Metanephros (tissue), 2 donors: ENCODE results near the gene TMBIM1. TPM values are rescaled to one million over a fixed set of nuclear protein-coding genes. Genes with fewer than 3 reads are reported as not detected.

Experiments
- small RNA-seq: library from RNA; depleted of rRNA; stranded (forward); fragments of <200 nt; gene quantifications from one replicate; pipeline ENCODE3, GENCODE V24; 2014; ENCODE audit warnings: low replicate concordance
- total RNA-seq: library from RNA; depleted of rRNA; stranded (reverse); fragments of >200 nt; gene quantifications from one replicate; pipeline ENCODE4 v1.2.3, GENCODE V29; 2014

The TMBIM1 gene, protein sequence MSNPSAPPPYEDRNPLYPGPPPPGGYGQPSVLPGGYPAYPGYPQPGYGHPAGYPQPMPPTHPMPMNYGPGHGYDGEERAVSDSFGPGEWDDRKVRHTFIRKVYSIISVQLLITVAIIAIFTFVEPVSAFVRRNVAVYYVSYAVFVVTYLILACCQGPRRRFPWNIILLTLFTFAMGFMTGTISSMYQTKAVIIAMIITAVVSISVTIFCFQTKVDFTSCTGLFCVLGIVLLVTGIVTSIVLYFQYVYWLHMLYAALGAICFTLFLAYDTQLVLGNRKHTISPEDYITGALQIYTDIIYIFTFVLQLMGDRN
- 97.8 TPM for total RNA-seq

DNA sequence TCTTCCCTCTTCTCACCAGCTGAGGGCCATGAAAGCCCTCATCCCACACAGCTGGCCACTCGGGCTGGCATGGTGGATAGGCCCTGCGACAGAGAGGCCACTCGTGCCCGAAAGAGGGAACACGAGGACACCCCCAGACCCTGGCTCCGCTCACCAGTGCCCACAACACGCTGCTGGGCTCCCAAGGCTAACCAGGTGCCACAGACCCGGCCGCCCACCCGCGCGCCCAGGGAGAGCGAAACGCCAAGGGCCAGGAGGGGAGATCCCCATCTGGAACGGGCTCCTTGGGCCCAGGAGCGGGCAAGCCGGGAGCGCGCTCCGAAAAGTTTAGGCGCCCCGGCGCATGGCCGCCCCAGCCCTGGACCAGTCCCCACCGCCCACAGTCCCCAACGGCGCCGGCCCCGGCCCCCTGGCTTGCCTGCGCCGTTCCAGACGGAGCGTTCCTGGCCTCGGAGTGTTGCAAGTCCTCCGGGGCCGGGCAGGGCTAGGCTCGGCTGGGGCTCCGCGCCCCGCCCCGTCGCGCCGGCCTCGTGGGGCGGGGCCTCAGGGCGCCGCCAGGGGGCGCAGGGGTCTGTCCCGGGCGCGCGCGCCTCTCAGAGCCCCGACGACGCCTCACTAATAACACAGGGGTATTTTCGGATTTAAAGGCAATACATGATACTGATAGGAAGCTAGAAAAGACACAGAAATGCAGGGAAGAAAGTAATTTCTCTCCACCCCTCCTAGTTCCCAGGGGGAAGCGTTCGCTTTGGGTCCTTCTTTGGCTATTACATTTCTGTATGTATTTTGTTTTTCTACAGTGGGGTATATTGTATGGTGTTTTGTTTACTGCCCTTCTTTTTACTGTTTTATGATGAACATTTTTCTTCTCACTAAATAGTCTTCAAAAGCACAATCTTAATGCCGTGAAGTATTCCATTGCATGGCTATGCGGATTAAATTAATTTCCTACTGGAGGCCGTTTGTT is at the start of gene TMBIM1:
TSS of gene TMBIM1 (minus strand) at position 456 of the 967 bp plus-strand sequence. CDS start 10,362 bp downstream, outside the sequence.

DNA sequence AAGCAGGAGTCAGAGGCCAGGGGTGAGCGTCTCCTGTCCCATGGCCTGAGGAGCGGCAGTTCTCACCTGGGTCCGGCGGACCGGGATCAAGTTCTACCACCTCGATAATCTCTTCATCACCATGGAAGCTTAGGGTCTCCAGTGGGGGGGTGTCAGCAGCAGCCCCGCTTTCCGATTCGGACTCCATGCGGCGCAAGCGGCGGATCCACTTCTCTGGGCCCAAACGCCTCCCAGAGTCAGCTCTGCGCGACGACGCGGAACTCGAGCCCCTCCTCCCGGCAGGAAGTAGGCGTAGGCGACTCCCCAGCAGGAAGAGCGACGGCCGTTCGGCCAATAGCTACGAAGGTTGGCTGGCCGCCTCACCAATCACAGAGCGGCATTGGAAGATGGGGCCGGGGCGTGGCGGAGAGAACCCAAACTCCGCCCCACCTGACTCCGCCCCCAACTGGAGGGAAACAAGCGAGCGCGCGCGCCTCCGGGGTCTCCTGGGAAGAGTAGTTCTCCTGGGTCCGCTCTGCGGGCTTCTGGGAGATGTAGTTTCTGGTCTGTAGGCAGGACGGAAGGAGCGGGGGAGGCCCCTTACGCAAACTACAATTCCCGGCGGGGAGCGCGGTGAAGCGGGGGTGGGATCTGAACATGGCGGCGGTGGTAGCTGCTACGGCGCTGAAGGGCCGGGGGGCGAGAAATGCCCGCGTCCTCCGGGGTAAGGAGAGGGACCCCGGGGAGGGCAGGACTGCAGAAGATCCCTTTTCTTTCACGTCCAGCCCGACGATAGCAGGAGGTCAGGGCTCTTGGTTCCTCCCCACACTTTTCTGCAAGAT is 22.2 kb downstream of the TMBIM1 start, which contains the start of the genes AAMP and PNKD:
TSS of gene AAMP (minus strand) at position 238 of the 821 bp plus-strand sequence. CDS start at position 187, 51 bp downstream.
TSS of gene PNKD (plus strand) at position 620 of the 821 bp plus-strand sequence. CDS start at position 637, 17 bp downstream.

DNA sequence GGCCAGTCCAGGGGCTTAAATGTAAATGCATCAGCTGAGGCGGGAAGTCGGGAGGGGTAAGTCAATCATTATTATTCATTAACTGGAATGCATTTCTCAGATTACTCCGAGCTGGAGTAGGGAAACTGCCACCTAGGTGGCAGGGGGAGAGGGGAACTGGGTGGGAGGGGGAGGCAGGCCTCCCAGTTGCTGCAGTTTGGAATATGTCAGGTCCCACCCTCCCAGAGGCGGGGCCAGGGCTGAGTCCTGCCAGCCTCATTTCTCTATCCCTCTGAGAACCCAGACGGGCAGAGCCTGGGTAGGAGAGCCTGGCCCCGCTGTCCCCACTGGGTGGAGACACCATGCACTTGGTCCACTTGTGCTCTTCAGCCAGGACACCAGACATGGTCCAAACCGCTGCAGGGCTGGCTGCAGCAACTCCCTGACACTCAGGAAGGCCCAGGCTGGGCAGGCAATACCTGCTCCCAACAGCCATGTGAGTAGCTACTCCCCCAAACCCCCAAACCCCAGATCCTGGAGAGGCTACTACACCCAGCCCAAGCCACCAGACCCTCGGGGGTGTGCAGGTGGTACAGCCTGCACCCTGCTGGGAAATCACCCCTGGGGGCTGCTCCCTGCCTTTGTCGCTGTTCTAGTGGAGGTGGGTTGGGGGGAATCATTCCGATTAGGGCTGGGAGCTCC is 31.4 kb downstream of the TMBIM1 start, which contains the start of gene GPBAR1:
TSS of gene GPBAR1 (plus strand) at position 274 of the 681 bp plus-strand sequence. CDS start 1,710 bp downstream, outside the sequence.

Small RNAs within 50 kb of the gene (small RNA-seq; reads per million reads assigned to genes)
- 0.07 reads per million for gene MIR6810

Other genes starting within 250 kb of the TMBIM1 start
- 0.29 TPM for gene RUFY4, start 223.2 kb downstream of the TMBIM1 start, total RNA-seq
- 1.1 TPM for gene CXCR2, start 166.5 kb downstream of the TMBIM1 start, total RNA-seq
- 1.4 TPM for gene CXCR1, start 125.5 kb downstream of the TMBIM1 start, total RNA-seq
- gene ARPC2, start 75.3 kb downstream of the TMBIM1 start, total RNA-seq = 159 TPM
- gene GPBAR1, start 31.5 kb downstream of the TMBIM1 start, total RNA-seq = 1.9 TPM
- gene AAMP, start 22.4 kb downstream of the TMBIM1 start, total RNA-seq = 141 TPM
- 64.0 TPM for gene PNKD, start 22.0 kb downstream of the TMBIM1 start, total RNA-seq
- gene CATIP, start 64.4 kb upstream of the TMBIM1 start, total RNA-seq = 4.0 TPM
- gene SLC11A1, start 89.8 kb upstream of the TMBIM1 start, total RNA-seq = 15.5 TPM
- gene CTDSP1, start 107.4 kb upstream of the TMBIM1 start, total RNA-seq = 126 TPM
- 12.6 TPM for gene VIL1, start 126.6 kb upstream of the TMBIM1 start, total RNA-seq